HepG2 (cell line): ENCODE data around the gene GPR4. TPM values are rescaled to one million over a fixed set of nuclear protein-coding genes. Genes with fewer than 3 reads are reported as not detected.
A peak's percentile ranks its signal among the peaks of the same experiment; 100 is the strongest.

Source experiments
- HNF4A ChIP-seq: sonication (generic); formaldehyde crosslinking; IDR thresholded peaks from 2 replicates; pipeline ENCODE4 v1.4.0; 2020; ENCODE audit warnings: missing genetic modification reagents
- MTA1 ChIP-seq: sonication (generic); formaldehyde crosslinking; IDR thresholded peaks from 2 replicates; pipeline ENCODE4 v1.4.0; 2020; ENCODE audit warnings: missing genetic modification reagents, mild to moderate bottlenecking, borderline replicate concordance
- NFYB ChIP-seq: sonication (generic); formaldehyde crosslinking; IDR thresholded peaks from 2 replicates; pipeline ENCODE4 v1.4.0; 2020; ENCODE audit warnings: missing genetic modification reagents
- RBM39 ChIP-seq: fragments of 200-400 bp; formaldehyde crosslinking; IDR thresholded peaks from one replicate; pipeline ENCODE4 v1.6.1; 2018; ENCODE audit warnings: antibody characterized with exemption, mild to moderate bottlenecking, low read depth, low read length; ENCODE audit not compliant: poor library complexity, severe bottlenecking
- SP4 ChIP-seq: sonication (generic); formaldehyde crosslinking; IDR thresholded peaks from 2 replicates; pipeline ENCODE4 v1.8.1; 2023; ENCODE audit warnings: mild to moderate bottlenecking, missing genetic modification reagents
- TBX2 ChIP-seq: sonication (generic); formaldehyde crosslinking; IDR thresholded peaks from 2 replicates; pipeline ENCODE4 v1.5.0; 2020; ENCODE audit warnings: missing genetic modification reagents, mild to moderate bottlenecking, borderline replicate concordance
- TMF1 ChIP-seq: sonication (generic); formaldehyde crosslinking; IDR thresholded peaks from 2 replicates; pipeline ENCODE4 v1.8.1; 2022; ENCODE audit warnings: low read depth, missing genetic modification reagents
- TSC22D2 ChIP-seq: sonication (generic); formaldehyde crosslinking; IDR thresholded peaks from 2 replicates; pipeline ENCODE4 v1.5.1; 2020; ENCODE audit warnings: missing genetic modification reagents, mild to moderate bottlenecking, borderline replicate concordance
- YEATS4 ChIP-seq: sonication (generic); formaldehyde crosslinking; IDR thresholded peaks from 2 replicates; pipeline ENCODE4 v1.4.0; 2020; ENCODE audit warnings: missing genetic modification reagents, borderline replicate concordance
- ZNF253 ChIP-seq: sonication (generic); formaldehyde crosslinking; IDR thresholded peaks from 2 replicates; pipeline ENCODE4 v1.8.0; 2022; ENCODE audit warnings: mild to moderate bottlenecking, missing genetic modification reagents, borderline replicate concordance
- ZNF33B ChIP-seq: sonication (generic); formaldehyde crosslinking; IDR thresholded peaks from 2 replicates; pipeline ENCODE4 v1.5.1; 2020; ENCODE audit warnings: mild to moderate bottlenecking, missing genetic modification reagents
- ZNF530 ChIP-seq: sonication (generic); formaldehyde crosslinking; IDR thresholded peaks from 2 replicates; pipeline ENCODE4 v1.5.0; 2020; ENCODE audit warnings: low read depth, mild to moderate bottlenecking, missing genetic modification reagents
- ZNF780A ChIP-seq: sonication (generic); formaldehyde crosslinking; IDR thresholded peaks from 2 replicates; pipeline ENCODE4 v1.8.0; 2022; ENCODE audit warnings: mild to moderate bottlenecking, missing genetic modification reagents, moderate library complexity
- ZNF782 ChIP-seq: sonication (generic); formaldehyde crosslinking; IDR thresholded peaks from 2 replicates; pipeline ENCODE4 v1.4.0; 2020; ENCODE audit warnings: missing genetic modification reagents, mild to moderate bottlenecking, borderline replicate concordance
- polyA plus RNA-seq, 8 experiments: library from polyadenylated mRNA; depleted of rRNA in 3 of 8; stranded (reverse) in 7 of 8; unstranded in 1 of 8; fragments of >200 nt; fragmentation: Illumina TruSeq in 4 of 8; extraction: Trizol in 4 of 8; gene quantifications; 2 replicates each; pipeline versions ENCODE4 v1.2.1 to v1.2.3, GENCODE V29; 2011 to 2016; ENCODE audit warnings: low read depth in 4 of 8, missing spikeins in 1 of 8, mixed read lengths in 1 of 8; ENCODE audit not compliant: insufficient read depth in 1 of 8
- total RNA-seq, 5 experiments: library from RNA; depleted of rRNA; stranded (reverse); fragments of >200 nt; fragmentation: Illumina TruSeq; extraction: Trizol; gene quantifications; 2 replicates each; pipeline ENCODE4 v1.2.3, GENCODE V29; 2016; ENCODE audit warnings: low read depth in 1 of 5
- TF ChIP-seq, protein P1 (sequence below): sonication (generic); formaldehyde crosslinking; IDR thresholded peaks from 2 replicates; pipeline ENCODE4 v1.5.0; 2020; ENCODE audit warnings: mild to moderate bottlenecking, missing genetic modification reagents, borderline replicate concordance
- TF ChIP-seq, protein P2 (sequence below): sonication (generic); formaldehyde crosslinking; IDR thresholded peaks from 2 replicates; pipeline ENCODE4; 2020; ENCODE audit warnings: missing genetic modification reagents, mild to moderate bottlenecking, borderline replicate concordance

The GPR4 gene
- total and polyA plus RNA-seq, 2 of the 13 experiments (the other 11 are each of a cell fraction or from before 2014, with no cell fraction given) = 0.15 TPM; not detected in 1

DNA sequence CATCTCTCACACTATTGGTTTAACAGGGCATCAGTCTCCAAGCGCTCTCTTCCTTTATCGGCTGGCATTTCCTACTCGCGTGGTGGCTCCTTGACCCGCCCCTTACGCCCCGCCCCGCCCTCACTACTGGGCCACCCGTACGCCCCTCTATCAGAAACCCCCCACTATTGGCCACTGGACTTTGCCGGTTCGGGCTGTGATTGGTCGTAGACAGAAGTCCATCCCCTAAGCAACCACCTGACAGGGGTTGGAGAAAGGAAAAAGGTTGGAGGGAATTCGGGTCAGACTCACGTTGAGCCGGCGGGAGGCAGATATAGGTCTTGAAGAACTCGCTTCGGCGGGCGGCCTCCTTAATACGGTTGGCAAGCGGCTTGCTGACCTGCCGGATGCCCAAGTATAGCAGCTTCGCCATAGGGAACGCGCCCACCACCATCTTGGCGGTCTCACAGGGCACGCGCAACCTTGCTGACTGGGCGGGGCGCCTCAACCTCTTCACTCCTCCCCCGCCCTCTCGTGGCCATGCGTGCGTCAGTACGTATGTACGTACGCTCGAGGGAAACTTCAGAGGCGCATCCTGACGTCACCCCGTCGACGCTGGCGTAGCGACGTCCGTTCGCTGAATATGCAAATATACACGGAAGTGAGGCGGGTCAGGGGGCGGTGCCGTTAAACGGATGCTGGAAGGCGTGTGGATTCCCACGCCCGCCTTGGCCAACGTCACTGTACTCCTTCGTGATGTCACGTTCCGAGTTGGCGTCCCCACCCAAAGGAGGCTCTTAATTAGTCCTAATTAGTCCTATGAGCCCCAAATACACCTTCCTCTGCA is 17.5 kb downstream of the GPR4 start, which contains the start of gene OPA3 (continued):
- TF ChIP-seq TMF1 (CRISPR knock-in tag) = no peak; the same call in 1 of the 2 replicates
- peak; percentile 28; the same call in 1 of the 2 replicates for TF ChIP-seq HNF4A (CRISPR knock-in tag)
- peak; percentile 89 for TF ChIP-seq NFYB
- no peak for TF ChIP-seq RBM39
- TF ChIP-seq ZNF530 = no peak
- peak; percentile 53; the same call in 1 of the 2 replicates for TF ChIP-seq MTA1
- TF ChIP-seq TSC22D2 (CRISPR knock-in tag) = no peak
- TF ChIP-seq, protein P1, sequence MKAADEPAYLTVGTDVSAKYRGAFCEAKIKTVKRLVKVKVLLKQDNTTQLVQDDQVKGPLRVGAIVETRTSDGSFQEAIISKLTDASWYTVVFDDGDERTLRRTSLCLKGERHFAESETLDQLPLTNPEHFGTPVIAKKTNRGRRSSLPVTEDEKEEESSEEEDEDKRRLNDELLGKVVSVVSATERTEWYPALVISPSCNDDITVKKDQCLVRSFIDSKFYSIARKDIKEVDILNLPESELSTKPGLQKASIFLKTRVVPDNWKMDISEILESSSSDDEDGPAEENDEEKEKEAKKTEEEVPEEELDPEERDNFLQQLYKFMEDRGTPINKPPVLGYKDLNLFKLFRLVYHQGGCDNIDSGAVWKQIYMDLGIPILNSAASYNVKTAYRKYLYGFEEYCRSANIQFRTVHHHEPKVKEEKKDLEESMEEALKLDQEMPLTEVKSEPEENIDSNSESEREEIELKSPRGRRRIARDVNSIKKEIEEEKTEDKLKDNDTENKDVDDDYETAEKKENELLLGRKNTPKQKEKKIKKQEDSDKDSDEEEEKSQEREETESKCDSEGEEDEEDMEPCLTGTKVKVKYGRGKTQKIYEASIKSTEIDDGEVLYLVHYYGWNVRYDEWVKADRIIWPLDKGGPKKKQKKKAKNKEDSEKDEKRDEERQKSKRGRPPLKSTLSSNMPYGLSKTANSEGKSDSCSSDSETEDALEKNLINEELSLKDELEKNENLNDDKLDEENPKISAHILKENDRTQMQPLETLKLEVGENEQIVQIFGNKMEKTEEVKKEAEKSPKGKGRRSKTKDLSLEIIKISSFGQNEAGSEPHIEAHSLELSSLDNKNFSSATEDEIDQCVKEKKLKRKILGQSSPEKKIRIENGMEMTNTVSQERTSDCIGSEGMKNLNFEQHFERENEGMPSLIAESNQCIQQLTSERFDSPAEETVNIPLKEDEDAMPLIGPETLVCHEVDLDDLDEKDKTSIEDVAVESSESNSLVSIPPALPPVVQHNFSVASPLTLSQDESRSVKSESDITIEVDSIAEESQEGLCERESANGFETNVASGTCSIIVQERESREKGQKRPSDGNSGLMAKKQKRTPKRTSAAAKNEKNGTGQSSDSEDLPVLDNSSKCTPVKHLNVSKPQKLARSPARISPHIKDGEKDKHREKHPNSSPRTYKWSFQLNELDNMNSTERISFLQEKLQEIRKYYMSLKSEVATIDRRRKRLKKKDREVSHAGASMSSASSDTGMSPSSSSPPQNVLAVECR (CRISPR knock-in tag) = peak; percentile 77
- TF ChIP-seq ZNF780A (CRISPR knock-in tag) = no peak
- peak; percentile 62 for TF ChIP-seq TBX2 (CRISPR knock-in tag)
- no peak for TF ChIP-seq ZNF782 (CRISPR knock-in tag)
- TF ChIP-seq ZNF253 (CRISPR knock-in tag) = no peak
- 0 out of 2 replicates have a peak, but pooled peaks have one; percentile 26 for TF ChIP-seq ZNF33B (CRISPR knock-in tag)
- peak; percentile 77 for TF ChIP-seq YEATS4 (CRISPR knock-in tag)
- TF ChIP-seq, protein P2, sequence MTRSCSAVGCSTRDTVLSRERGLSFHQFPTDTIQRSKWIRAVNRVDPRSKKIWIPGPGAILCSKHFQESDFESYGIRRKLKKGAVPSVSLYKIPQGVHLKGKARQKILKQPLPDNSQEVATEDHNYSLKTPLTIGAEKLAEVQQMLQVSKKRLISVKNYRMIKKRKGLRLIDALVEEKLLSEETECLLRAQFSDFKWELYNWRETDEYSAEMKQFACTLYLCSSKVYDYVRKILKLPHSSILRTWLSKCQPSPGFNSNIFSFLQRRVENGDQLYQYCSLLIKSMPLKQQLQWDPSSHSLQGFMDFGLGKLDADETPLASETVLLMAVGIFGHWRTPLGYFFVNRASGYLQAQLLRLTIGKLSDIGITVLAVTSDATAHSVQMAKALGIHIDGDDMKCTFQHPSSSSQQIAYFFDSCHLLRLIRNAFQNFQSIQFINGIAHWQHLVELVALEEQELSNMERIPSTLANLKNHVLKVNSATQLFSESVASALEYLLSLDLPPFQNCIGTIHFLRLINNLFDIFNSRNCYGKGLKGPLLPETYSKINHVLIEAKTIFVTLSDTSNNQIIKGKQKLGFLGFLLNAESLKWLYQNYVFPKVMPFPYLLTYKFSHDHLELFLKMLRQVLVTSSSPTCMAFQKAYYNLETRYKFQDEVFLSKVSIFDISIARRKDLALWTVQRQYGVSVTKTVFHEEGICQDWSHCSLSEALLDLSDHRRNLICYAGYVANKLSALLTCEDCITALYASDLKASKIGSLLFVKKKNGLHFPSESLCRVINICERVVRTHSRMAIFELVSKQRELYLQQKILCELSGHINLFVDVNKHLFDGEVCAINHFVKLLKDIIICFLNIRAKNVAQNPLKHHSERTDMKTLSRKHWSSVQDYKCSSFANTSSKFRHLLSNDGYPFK (CRISPR knock-in tag) = peak; percentile 94
- peak; percentile 90; the same call in 1 of the 2 replicates for TF ChIP-seq SP4 (CRISPR knock-in tag)
